ENCODE measurements around the gene B3GNT4.

B3GNT4 gene

GRCh38 chr12:122203301-122204166 is at the start of gene B3GNT4:
B3GNT4 (plus strand) TSS chr12:122203709; CDS start chr12:122204619, 910 bp downstream.
- no peak within 1 kb of the TSS for H3K4me3 ChIP-seq (ENCODE audit: low read depth, low read length)
- DNase-seq (ENCODE audit: low read depth) = no peak
- TF ChIP-seq POLR2A (IDR thresholded peaks at IDR 0.05; ENCODE audit: extremely low read depth, insufficient read length) = no peak
- TF ChIP-seq, protein P1, sequence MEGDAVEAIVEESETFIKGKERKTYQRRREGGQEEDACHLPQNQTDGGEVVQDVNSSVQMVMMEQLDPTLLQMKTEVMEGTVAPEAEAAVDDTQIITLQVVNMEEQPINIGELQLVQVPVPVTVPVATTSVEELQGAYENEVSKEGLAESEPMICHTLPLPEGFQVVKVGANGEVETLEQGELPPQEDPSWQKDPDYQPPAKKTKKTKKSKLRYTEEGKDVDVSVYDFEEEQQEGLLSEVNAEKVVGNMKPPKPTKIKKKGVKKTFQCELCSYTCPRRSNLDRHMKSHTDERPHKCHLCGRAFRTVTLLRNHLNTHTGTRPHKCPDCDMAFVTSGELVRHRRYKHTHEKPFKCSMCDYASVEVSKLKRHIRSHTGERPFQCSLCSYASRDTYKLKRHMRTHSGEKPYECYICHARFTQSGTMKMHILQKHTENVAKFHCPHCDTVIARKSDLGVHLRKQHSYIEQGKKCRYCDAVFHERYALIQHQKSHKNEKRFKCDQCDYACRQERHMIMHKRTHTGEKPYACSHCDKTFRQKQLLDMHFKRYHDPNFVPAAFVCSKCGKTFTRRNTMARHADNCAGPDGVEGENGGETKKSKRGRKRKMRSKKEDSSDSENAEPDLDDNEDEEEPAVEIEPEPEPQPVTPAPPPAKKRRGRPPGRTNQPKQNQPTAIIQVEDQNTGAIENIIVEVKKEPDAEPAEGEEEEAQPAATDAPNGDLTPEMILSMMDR (IDR thresholded peaks at IDR 0.05; ENCODE audit: low read depth, low read length) = no peak
- no peak for TF ChIP-seq MAX (IDR thresholded peaks at IDR 0.05; ENCODE audit: low read depth, low read length)
- no peak for TF ChIP-seq MYC (IDR thresholded peaks at IDR 0.05; ENCODE audit: low read depth, low read length)

- DNase-seq (ENCODE audit: low read depth) = no peak
- H3K4me3 ChIP-seq (ENCODE audit: low read depth, low read length) = no peak overlapping the region
- TF ChIP-seq MAX (IDR thresholded peaks at IDR 0.05; ENCODE audit: low read depth, low read length) (no peak), MYC (IDR thresholded peaks at IDR 0.05; ENCODE audit: low read depth, low read length) (no peak), POLR2A (IDR thresholded peaks at IDR 0.05; ENCODE audit: extremely low read depth, insufficient read length) (no peak)
- TF ChIP-seq, protein P1 (IDR thresholded peaks at IDR 0.05; ENCODE audit: low read depth, low read length) = no peak
These were observed 47.8 kb upstream of the B3GNT4 start for GRCh38 chr12:122155705-122156104.

GRCh38 chr12:122158700-122159285 is 44.7 kb upstream of the B3GNT4 start:
- no peak overlapping the region for H3K4me3 ChIP-seq (ENCODE audit: low read depth, low read length)
- TF ChIP-seq POLR2A (IDR thresholded peaks at IDR 0.05; ENCODE audit: extremely low read depth, insufficient read length) (no peak), MAX (IDR thresholded peaks at IDR 0.05; ENCODE audit: low read depth, low read length) (no peak), MYC (IDR thresholded peaks at IDR 0.05; ENCODE audit: low read depth, low read length) (no peak)
- TF ChIP-seq, protein P1 (IDR thresholded peaks at IDR 0.05; ENCODE audit: low read depth, low read length) = no peak
- DNase-seq (ENCODE audit: low read depth) = no peak

GRCh38 chr12:122159882-122160281 is 43.6 kb upstream of the B3GNT4 start:
- DNase-seq (ENCODE audit: low read depth) = no peak
- no peak for TF ChIP-seq MYC (IDR thresholded peaks at IDR 0.05; ENCODE audit: low read depth, low read length)
- TF ChIP-seq, protein P1 (IDR thresholded peaks at IDR 0.05; ENCODE audit: low read depth, low read length) = peak; percentile 4
- no peak for TF ChIP-seq MAX (IDR thresholded peaks at IDR 0.05; ENCODE audit: low read depth, low read length)
- H3K4me3 ChIP-seq (ENCODE audit: low read depth, low read length) = no peak overlapping the region

DNA sequence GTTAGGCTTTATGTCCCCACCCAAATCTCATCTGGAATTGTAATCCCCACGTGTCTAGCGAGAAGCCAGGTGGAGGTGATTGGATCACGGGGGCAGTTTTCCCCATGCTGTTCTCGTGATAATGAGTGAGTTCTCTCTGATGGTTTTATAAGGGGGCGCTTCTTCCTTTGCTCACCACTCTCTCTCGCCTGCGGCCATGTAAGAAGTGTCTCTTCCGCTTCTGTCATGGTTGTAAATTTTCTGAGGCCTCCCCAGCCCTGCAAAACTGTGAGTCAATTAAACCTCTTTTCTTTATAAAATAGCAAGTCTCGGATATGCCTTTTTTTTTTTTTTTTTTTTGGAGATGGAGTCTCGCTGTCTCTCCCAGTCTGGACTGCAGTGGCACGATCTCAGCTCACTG is 42.7 kb upstream of the B3GNT4 start:
- TF ChIP-seq POLR2A (IDR thresholded peaks at IDR 0.05; ENCODE audit: extremely low read depth, insufficient read length) (no peak), MYC (IDR thresholded peaks at IDR 0.05; ENCODE audit: low read depth, low read length) (no peak), MAX (IDR thresholded peaks at IDR 0.05; ENCODE audit: low read depth, low read length) (no peak)
- TF ChIP-seq, protein P1 (IDR thresholded peaks at IDR 0.05; ENCODE audit: low read depth, low read length) = no peak
- no peak overlapping the region for H3K4me3 ChIP-seq (ENCODE audit: low read depth, low read length)
- DNase-seq (ENCODE audit: low read depth) = no peak
